HEK293 (cell line): ENCODE measurements around the gene RGS11.
"Not testable (repeated sequence)": the region's sequence is repeated elsewhere in the genome, so short reads cannot be mapped to it uniquely, and the experiment has no call there.

Experiments used
- BCL11A ChIP-seq: fragments of 450-650 bp; formaldehyde crosslinking; IDR thresholded peaks from 2 replicates; pipeline ENCODE4 v1.5.1; 2016; ENCODE audit warnings: low read depth, missing biosample characterization, missing genetic modification characterization
- OVOL3 ChIP-seq: fragments of 450-650 bp; formaldehyde crosslinking; IDR thresholded peaks from 2 replicates; pipeline ENCODE4 v1.5.1; 2016; ENCODE audit warnings: missing biosample characterization, missing genetic modification characterization
- PATZ1 ChIP-seq: fragments of 450-650 bp; formaldehyde crosslinking; IDR thresholded peaks from 2 replicates; pipeline ENCODE4 v1.5.1; 2016; ENCODE audit warnings: missing biosample characterization, missing genetic modification characterization
- PRDM10 ChIP-seq: fragments of 450-650 bp; formaldehyde crosslinking; IDR thresholded peaks from 2 replicates; pipeline ENCODE4 v1.5.1; 2016; ENCODE audit warnings: missing biosample characterization, missing genetic modification characterization
- SP2 ChIP-seq: fragments of 450-650 bp; formaldehyde crosslinking; IDR thresholded peaks from 2 replicates; pipeline ENCODE4 v1.5.1; 2016; ENCODE audit warnings: missing biosample characterization, missing genetic modification characterization
- ZBTB26 ChIP-seq: fragments of 450-650 bp; formaldehyde crosslinking; optimal IDR thresholded peaks from 2 replicates; pipeline ENCODE3; 2016; ENCODE audit warnings: missing biosample characterization, mild to moderate bottlenecking, missing genetic modification characterization
- ZBTB48 ChIP-seq: fragments of 450-650 bp; formaldehyde crosslinking; IDR thresholded peaks from 2 replicates; pipeline ENCODE4 v1.5.1; 2016; ENCODE audit warnings: missing biosample characterization, missing genetic modification characterization
- ZNF274 ChIP-seq, 2 experiments: fragments of 200-500 bp in 1 of 2; fragments of 450-650 bp in 1 of 2; sonication (Bioruptor generic) in 1 of 2; formaldehyde crosslinking in 1 of 2; IDR thresholded peaks; 2 replicates each; pipeline versions ENCODE4 v1.5.1 to v1.6.1; 2014 to 2016; ENCODE audit warnings: borderline replicate concordance in 1 of 2, inconsistent platforms in 1 of 2, low read length in 1 of 2, missing biosample characterization in 1 of 2, missing genetic modification characterization in 1 of 2
- ZNF776 ChIP-seq: fragments of 450-650 bp; formaldehyde crosslinking; IDR thresholded peaks from 2 replicates; pipeline ENCODE4 v1.5.0; 2017; ENCODE audit warnings: missing biosample characterization, missing genetic modification characterization, borderline replicate concordance
- TF ChIP-seq, protein P1 (sequence below): fragments of 450-650 bp; formaldehyde crosslinking; IDR thresholded peaks from 2 replicates; pipeline ENCODE4 v1.5.1; 2016; ENCODE audit warnings: missing biosample characterization, missing genetic modification characterization
- TF ChIP-seq, protein P2 (sequence below): fragments of 450-650 bp; formaldehyde crosslinking; IDR thresholded peaks from 2 replicates; pipeline ENCODE4; 2016; ENCODE audit warnings: missing biosample characterization, missing genetic modification characterization
- TF ChIP-seq, protein P3 (sequence below): fragments of 450-650 bp; formaldehyde crosslinking; IDR thresholded peaks from 2 replicates; pipeline ENCODE4 v1.5.1; 2016; ENCODE audit warnings: missing biosample characterization, missing genetic modification characterization
- TF ChIP-seq, protein P4 (sequence below): fragments of 450-650 bp; formaldehyde crosslinking; IDR thresholded peaks from 2 replicates; pipeline ENCODE4 v1.5.1; 2016; ENCODE audit warnings: missing biosample characterization, missing genetic modification characterization

- TF ChIP-seq, protein P1, sequence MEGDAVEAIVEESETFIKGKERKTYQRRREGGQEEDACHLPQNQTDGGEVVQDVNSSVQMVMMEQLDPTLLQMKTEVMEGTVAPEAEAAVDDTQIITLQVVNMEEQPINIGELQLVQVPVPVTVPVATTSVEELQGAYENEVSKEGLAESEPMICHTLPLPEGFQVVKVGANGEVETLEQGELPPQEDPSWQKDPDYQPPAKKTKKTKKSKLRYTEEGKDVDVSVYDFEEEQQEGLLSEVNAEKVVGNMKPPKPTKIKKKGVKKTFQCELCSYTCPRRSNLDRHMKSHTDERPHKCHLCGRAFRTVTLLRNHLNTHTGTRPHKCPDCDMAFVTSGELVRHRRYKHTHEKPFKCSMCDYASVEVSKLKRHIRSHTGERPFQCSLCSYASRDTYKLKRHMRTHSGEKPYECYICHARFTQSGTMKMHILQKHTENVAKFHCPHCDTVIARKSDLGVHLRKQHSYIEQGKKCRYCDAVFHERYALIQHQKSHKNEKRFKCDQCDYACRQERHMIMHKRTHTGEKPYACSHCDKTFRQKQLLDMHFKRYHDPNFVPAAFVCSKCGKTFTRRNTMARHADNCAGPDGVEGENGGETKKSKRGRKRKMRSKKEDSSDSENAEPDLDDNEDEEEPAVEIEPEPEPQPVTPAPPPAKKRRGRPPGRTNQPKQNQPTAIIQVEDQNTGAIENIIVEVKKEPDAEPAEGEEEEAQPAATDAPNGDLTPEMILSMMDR (tag by site-specific recombination): not testable (repeated sequence)
- TF ChIP-seq, protein P2, sequence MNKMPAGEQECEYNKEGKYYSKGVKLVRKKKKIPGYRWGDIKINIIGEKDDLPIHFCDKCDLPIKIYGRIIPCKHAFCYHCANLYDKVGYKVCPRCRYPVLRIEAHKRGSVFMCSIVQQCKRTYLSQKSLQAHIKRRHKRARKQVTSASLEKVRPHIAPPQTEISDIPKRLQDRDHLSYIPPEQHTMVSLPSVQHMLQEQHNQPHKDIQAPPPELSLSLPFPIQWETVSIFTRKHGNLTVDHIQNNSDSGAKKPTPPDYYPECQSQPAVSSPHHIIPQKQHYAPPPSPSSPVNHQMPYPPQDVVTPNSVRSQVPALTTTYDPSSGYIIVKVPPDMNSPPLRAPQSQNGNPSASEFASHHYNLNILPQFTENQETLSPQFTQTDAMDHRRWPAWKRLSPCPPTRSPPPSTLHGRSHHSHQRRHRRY (tag by site-specific recombination): not testable (repeated sequence)
- not testable (repeated sequence) for TF ChIP-seq ZBTB48 (tag by site-specific recombination); OVOL3 (tag by site-specific recombination); BCL11A (tag by site-specific recombination); ZNF776 (tag by site-specific recombination); PRDM10 (tag by site-specific recombination); ZBTB26; SP2 (tag by site-specific recombination); ZNF274 (IDR thresholded peaks at IDR 0.05; ENCODE audit: low read length); ZNF274 (tag by site-specific recombination; IDR thresholded peaks at IDR 0.05; ENCODE audit: borderline replicate concordance); PATZ1
- TF ChIP-seq, protein P3, sequence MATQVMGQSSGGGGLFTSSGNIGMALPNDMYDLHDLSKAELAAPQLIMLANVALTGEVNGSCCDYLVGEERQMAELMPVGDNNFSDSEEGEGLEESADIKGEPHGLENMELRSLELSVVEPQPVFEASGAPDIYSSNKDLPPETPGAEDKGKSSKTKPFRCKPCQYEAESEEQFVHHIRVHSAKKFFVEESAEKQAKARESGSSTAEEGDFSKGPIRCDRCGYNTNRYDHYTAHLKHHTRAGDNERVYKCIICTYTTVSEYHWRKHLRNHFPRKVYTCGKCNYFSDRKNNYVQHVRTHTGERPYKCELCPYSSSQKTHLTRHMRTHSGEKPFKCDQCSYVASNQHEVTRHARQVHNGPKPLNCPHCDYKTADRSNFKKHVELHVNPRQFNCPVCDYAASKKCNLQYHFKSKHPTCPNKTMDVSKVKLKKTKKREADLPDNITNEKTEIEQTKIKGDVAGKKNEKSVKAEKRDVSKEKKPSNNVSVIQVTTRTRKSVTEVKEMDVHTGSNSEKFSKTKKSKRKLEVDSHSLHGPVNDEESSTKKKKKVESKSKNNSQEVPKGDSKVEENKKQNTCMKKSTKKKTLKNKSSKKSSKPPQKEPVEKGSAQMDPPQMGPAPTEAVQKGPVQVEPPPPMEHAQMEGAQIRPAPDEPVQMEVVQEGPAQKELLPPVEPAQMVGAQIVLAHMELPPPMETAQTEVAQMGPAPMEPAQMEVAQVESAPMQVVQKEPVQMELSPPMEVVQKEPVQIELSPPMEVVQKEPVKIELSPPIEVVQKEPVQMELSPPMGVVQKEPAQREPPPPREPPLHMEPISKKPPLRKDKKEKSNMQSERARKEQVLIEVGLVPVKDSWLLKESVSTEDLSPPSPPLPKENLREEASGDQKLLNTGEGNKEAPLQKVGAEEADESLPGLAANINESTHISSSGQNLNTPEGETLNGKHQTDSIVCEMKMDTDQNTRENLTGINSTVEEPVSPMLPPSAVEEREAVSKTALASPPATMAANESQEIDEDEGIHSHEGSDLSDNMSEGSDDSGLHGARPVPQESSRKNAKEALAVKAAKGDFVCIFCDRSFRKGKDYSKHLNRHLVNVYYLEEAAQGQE (tag by site-specific recombination): not testable (repeated sequence)
- TF ChIP-seq, protein P4, sequence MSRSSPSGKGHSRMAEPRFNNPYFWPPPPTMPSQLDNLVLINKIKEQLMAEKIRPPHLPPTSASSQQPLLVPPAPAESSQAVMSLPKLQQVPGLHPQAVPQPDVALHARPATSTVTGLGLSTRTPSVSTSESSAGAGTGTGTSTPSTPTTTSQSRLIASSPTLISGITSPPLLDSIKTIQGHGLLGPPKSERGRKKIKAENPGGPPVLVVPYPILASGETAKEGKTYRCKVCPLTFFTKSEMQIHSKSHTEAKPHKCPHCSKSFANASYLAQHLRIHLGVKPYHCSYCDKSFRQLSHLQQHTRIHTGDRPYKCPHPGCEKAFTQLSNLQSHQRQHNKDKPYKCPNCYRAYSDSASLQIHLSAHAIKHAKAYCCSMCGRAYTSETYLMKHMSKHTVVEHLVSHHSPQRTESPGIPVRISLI (tag by site-specific recombination): not testable (repeated sequence)
Measured at GRCh38 chr16:267562-267961, 8.2 kb downstream of the RGS11 start.
